ENCODE results near the gene LRBA.

Gene LRBA

DNA sequence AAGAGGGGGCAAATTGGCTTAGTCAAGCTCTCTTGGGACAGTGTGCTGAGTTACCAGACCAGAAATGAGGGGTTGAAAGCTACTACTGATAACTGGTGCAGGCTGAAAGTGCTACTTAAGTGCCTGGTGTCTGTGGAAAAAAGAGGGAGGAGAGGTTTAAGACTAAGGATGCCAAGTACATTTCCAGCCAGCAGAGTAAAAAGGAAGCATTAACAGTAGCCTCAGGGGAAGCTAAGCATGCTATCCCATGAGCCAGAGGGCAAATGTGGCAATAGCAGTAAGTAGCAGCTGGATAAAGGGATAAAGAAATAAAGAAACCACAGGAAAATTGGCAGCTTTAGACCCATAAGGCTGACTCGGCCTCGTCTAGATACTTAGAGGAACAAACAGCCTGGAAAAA is 629.5 kb downstream of the LRBA start:
- no peak for DNase-seq

DNA sequence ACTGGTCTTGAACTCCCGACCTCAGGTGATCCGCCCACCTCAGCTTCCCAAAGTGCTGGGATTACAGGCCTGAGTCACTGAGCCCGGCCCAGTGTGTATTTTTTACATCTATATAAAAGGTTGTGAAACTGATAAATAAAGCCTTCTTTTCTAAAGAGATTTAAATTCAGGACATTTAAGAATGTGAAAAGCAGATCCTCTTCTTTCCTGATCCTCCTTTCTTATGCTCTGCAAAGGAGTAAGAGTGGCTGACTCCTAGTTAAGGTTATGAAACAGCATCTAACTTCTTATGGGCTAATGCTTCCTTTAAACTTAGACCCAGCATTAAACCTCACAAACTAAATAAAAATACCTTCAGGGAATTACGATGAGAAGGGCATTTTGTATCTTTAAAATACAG is 630.8 kb downstream of the LRBA start:
- DNase-seq: no peak

DNA sequence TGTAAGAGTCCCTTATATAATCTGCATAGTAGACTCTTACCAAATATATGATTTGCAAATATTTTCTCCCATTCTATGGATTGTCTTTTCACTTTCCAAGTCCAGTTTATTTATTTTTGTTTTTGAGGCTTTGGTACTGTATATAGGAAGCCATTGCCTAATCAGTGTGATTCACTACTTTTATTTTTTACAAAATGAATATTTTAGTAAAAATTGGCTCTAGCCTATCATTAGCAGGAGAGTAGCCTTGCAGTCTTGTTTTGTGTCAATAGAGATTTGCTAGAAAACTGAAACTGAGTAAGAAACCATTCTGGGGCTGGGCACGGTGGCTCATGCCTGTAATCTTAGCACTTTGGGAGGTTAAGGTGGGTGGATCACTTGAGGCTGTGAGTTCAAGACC is 633.1 kb downstream of the LRBA start:
- DNase-seq: no peak

DNA sequence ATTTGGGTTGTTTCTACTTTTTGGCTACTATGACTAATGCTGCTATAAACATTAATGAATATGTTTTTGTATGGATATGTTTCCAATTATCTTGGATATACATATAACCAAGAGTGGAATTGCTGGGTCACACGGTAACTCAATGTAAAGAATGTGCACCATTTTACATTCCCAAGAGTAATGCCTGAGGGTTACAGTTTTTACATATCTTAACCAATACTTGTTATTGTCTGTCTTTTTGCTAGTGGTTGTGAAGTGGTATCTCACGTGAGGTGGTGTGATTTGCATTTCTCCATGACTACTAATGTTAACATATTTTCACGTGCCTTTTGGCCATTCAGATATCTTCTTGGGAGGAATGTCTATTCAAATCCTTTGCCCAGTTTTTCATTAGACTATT is 633.5 kb downstream of the LRBA start:
- no peak for DNase-seq

DNA sequence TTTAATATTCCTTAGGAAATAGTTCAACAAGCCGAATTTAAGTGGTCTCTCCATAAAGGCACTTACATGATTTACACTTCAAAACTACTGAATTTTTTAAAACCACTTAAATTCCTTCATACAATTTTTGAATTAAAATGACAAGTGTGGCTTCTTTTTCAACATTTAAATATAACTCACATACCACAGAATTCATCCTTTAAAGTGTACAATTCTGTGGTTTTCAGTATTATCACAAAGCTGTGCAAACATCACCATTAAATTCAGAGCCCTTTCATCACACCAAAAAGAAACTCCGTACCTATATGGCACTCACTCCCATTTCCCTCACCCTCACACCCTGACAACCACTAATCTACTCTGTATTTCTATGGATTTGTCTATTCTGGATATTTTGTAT is 634.0 kb downstream of the LRBA start:
- DNase-seq: no peak

DNA sequence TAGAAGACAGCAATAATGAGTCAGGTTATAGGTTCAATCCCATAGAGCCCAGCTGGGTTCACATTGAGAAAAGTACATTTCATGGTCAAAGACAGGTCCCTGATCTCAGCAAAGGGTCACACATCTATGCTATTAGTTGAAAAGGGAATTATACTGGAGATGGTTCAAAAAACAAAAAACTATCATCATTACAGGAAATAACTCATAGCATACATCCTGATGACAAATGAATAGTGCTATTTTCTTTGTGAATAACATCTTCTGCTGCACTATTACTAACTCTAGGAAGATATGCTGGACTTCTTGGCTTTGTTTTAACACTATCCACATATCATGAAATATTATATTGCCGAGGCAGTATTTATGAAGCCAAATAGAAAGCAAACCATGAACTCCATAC is 635.6 kb downstream of the LRBA start:
- no peak for DNase-seq

DNA sequence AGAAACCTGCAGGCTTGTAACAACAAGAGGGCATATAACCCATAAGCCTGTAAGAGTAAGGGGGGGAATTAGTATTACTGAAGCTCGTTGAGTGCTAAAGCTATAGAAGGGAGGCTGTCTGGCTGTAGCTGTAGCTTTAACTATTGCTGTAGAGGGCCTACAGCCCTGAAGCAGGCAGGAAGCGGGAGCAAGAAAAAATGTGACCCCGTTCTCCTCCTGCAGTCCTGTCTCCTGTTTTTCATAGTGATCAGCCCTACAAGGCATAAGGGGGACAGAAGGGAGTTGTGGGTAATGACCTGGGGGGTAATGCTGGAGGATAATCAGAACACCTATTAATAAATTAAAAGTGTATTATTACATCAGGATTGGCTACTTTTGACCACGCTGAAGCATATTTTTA is 640.1 kb downstream of the LRBA start:
- DNase-seq: no peak

DNA sequence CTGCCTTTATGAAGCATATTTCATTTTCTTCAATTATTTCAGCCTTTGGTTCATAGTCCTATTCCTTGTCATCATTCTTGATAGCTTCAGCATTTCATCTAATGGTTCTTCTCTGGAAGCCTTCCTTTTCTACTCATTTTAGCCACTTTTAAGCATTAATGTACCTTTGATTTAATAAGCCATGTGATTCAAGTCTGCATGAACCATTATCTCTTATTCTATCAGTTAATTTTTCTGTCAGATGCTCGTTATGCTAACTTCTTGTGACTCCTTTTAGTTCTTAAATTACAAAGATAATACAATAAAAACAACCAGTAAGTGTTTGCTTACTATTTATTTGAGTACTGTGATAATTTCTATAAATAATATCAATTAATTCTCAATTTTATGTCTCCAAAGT is 643.2 kb downstream of the LRBA start:
- DNase-seq: no peak

DNA sequence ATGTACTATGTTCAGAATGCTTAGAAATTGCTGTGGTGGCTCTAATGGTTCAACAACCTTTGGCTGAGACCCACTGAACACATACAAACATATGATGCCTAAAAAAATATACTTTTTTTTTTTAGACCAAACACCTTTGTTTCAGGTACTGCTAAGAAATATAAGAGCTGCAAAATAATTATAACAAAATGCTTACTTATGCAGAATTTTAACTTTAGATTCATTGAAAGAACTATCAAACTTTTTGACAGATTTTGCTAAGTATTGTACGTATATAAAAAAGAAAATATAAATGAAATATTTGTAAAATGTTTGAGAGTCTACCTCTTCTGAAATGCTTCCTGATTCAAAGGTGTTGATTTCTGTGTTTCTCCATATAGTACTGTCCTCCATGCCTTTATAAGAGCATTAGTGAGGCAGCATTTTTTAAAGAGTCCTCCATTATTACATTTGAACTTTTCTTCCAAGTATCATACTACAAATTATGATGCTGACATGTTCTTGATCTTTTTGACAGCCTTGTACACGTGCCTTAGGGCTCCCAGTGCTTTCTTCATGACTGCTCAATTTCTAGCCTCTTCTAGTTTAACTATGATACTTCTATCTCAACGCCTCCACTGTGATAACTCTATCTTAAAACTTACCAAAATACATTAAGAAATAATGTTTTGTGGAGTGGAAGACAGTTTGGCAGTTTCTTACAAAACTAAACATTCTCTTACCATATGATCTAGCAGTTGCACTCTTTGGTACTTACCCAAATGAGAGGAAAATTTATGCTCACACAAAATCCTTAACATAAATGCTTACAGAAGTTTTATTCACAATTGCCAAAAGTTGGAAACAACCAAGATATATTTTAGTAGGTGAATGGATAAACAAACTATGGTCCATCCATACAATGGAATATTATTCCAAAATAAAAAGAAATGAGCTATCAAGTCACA is 645.4 kb downstream of the LRBA start:
- no peak for DNase-seq

DNA sequence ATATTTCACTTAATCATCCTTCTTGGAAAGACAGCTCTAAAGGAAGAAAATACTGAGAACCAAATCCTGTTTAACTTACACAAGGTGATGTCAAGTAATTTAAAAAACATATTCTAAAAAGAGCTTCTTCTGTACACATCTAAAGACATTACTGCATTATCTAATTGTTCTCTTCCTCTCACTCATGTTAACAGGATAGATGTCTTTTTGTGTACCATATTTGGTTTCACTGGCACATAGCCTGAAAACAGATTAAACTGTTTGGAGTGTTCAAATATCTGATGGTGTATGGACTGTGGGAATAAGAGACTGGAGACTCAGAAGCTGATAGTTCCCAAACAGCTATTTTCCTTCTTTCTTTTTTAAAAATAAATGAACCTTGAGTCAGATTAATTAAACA is 646.4 kb downstream of the LRBA start:
- no peak for DNase-seq

DNA sequence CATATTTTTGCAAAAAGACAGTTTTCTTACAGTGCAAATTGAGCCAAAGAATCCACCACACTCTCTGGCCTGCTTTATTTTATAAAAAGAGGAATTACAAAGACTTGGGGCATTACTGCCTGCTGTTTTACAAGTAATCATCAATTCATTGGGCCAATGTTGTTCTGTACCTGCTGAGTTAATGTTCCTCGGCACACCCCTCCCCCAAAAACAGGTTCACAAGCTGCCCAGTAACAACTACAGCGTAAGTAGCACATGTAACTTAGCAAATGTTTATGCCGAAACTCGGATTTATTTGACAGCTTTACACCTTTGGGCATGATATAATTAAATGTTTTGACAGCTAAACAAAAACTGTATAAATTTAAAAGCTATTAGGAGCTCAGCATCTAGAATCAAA is 647.8 kb downstream of the LRBA start:
- DNase-seq: no peak

DNA sequence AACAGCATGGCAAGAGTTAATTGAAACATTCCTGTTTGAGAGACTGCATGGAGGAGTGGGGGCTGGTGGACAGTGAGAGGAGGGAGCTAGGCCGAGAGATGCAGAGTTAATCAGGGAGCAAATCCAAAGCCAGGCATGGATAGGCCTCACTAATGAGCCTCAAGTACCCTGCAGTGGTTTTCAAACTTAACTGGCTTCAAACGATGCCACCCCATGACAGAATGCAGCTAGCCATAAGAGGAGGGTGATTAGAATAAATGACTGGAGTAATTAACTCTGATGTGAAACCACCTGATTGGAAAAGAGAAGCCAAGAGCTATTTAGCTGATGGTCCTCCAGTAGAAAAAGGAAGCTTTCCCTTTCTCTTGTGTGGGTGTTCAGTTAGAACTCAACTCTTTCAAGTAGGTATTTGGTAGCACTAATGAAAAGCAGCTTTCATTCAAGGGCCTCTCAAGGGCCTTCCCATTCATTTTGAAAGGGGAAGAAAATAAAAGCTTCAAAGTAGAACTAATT is 648.5 kb downstream of the LRBA start:
- no peak for DNase-seq

DNA sequence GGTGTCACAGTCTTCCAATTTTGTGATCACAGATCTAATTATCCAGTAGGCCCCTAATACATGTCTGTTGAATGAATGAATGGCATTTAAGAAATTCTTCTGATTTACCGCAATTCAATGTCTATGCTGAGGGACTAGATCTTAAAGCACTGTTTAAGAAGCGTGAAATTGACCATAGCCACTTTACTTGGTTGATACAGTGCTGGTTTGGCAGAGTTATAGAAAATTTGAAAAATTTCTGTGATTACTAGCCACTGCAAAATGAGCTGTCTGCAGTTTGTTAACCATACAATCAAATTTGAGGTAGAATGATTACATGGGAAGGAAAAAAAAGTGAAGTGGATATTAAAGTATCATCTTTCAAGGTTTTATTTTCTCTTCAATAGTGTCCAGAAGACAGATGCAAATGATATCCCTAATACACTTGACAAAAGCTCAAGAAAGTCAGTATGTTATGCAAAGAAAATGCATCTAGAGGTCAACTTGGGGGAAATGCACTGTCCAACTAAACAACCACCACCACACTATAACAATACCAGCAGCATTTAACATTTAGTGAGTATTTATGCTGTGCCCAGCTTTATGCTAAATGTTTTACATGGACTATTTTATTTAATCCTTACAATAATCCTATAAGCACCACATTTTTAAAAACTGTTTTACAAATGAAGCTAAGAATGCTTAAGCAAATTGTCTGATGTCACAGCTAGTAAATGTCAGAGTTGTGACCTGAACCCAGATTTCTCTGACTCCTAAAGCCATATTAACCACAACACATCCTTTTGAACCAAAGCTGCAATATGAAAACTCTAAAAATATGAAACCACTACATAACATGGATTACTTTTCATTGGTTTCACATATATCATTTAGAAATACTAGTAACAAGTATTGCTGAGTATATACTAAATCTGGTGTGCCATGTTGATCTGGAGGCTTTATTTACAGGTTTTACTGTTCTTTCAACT is 651.1 kb downstream of the LRBA start:
- DNase-seq: no peak

DNA sequence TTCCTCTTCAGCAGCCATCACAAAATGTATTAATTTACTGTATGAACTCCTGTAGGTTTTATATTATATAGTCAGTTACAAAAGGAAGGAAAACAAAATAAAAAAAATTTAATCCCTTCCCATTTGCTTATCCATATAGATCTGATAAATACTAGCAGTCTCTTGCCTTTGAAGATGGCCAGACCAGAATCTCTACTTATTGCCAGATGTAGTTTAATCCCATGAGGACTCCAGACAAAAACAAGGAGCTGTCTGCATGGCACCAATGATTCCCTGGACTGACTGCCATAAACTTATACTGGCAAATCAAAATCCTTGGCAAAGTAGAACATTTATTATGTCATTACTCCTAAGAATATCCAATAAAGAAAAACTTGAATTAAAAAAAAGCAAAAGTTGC is 656.4 kb downstream of the LRBA start:
- DNase-seq: no peak

DNA sequence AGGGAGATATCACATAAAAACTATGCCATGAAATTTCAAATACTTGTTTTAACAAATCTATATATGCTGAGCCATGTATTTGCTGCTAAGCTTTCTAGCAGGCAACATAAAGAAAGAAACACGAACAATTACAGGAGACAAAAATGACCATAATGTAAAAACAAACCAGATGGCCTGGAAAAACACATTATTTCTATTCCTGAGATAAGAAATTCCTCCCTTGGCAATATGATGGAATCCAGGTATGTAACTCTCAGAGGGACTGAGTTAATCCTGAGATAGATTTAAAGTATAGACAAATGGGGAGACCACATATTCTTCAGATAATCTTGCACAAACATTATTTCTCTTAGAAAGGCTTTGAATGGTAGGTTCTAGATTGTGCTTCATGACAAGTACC is 657.3 kb downstream of the LRBA start:
- no peak for DNase-seq

DNA sequence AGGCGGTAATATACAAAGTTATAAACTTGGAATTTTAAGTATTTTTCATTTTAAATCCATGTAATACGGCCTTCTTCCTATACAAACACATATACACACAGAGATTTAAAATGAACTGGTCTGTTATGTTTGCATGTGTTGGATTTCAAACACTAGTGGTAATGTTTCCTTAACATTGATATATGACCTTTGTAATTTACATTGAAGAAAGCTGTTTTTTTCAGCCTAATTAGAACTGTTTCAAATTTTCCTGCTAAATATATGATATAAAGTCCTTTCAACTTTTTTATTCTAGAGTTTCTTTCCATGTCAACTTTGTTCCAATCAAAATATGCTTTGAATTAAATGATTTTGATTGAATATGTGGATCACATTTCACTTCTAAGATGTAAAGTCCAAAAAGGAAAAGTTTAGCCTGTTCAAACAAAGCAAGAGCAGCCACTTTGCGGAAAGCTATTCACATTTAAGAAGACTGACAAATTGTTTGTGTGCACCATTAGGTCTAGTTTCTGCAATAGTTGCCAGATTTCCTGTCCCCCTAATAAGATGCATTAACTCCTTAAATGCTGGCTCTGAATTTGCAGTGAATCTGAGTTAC is 659.1 kb downstream of the LRBA start:
- no peak for DNase-seq

DNA sequence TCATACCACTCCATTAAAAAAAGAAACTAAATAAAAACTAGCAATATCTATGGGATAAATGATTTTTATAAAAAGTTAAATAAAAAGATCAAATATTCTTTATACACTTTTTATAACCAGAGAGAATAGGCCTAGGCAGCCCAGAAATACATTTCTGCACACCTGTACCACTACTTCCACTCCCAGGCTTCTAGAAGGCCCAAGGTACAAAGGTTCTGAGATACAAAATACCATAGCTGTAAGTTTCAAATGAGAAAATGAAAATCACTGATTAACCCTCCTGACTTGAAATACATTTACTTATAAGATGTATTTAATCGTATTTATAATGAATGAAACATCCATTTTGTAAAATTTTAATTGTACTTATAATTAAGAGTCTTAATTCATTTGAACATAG is 659.7 kb downstream of the LRBA start:
- no peak for DNase-seq

DNA sequence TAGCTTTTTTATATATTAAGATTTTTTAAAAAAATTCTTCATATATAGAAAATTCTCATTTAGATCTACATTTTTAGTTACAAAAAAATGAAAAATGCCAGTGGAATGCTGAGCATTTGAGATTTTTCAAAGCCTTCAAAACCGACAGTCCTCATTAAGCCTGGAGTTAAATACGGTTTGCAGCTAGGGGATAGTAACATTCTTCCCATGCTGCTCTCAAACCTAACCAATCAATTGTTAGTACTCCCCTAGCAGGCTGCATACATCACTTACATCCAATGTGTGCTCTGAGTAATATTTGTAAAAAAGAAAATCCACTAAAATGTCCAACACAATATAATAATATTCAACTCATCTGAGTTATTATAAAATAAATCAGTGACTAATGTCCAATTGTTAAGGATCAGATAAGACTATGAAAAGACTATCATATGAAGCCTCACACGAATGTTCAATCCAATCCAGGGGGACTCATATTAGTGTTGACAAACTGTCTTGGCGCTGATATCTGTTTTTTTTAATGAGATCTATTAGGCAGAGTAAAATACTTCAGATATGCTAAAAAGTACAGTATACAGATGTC is 660.8 kb downstream of the LRBA start:
- DNase-seq: no peak

DNA sequence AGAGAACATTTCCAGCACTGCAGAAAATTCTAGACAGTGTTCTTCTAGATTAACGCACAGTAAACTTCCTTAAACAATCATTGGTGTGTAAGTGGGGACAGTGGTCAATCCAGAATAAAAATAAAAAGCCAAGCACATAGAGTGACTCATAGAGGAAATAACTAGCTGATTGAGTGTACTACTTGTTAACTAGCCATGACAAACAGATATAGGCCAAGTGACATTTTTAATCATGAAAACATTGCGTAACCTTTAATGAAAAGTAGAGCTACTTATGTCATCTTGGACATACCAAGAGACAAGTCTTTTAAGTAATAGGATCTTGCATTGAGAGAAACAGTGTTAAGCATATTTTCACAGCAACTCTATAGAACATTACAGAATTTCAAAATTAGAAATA is 667.0 kb downstream of the LRBA start:
- no peak for DNase-seq

DNA sequence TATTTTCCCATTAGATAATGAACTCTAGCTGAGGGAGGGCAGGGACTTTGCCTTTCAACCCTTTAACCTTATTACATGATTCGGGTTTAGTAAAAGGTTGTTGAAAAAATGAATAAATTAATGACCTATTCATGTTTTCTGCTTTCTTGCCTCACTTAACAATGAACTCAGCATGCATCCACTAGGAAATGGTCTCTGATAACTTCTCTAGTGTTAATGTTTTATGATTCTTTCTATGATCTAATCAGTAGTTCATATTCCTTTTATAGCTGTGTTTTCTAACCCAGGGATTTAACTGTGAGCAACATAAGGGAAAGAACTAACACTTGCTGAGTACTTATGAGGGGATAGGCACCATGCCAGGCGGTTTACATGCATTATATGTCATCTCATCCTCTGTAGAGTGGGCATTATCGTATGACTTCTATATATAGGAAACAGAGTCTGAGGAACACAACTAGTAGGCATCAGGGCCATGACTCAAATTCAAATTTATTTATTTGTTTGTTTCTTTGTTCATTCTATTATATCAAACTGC is 669.8 kb downstream of the LRBA start:
- no peak for DNase-seq

DNA sequence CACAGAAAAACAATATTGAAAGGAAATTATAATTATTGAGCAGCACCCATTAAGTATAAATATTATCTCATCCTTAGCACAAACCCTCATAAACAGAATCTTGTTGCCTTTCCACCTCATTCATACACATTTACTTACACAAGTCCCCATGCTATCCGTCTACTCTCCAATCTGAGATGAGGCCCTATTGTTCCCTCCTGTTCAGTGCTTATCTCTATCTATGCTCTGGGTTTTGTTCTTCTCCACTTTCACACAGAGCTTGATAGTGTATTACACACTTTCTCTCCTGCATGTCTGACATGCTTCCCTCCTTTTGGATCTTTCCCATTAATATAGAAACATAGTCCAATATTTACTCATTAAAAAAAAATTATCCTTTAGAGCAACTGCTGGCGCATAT is 671.3 kb downstream of the LRBA start:
- no peak for DNase-seq

DNA sequence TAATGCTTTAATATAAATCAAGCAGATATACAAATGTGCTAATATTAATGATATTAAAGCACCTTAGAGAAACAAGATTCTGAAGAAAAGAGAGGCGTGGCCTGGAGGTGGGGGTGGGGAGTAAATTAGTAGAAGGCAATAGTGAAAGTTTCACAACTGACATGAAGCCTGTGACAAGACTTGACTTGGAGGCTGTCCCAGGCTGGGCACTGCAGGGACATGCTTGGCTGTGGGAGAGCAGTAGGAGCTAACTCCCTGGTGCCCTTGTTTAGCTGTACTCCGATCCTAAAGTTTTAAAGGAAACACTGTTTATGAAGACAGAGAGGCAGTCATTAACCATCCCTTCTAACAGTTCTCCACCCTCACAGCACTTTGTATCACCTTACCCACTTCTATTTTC is 672.1 kb downstream of the LRBA start:
- DNase-seq: no peak

DNA sequence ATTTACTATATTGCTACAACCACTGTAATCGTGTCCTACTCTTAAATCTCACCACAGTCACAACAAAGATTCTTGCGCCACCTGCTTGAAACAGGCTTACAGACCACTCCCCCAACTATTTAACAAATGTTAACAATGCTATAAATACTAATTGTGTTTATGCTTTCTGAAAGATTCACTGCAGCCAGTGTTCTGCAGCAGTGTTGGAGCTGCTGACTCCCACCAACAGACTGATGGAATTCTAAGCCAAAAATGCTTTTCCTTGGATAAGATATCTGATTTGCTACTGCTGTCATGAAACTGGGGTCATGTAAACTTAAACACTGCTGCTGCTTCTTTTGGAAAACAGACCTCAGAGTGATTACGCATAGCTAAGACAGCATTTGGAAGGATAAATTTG is 677.4 kb downstream of the LRBA start:
- DNase-seq: no peak
